ENCODE data around the gene PAXIP1.

Gene PAXIP1

DNA sequence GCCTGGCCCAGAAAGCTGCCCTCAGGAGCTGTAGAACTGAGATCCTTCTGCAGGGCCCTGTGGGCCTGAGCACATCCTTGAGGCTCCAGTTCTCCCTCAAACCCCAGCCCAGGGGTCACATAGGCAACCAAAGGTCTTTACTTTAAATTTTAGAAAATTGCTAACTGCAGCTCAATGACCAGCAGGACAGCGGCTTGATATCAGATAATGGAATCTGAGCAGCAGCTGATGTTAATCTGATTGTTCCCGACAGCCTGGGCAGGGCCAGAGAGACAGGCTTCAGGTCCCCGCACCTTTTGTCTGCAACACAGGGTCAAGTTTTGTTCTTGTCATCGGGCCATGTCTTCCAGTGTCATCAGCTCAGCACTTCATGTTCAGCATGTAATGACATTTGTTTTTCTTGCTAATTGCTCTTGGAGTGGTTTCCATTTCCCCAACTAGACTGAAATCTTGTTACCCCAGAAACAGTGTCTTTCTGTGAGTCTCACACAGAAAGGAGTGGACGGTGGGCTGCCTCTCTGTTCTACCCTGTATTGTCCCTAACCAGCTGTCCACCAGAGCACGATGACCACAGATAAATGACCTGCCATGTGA is 91.0 kb downstream of the PAXIP1 start:
- no peak for DNase-seq (ENCODE audit: low read depth)

DNA sequence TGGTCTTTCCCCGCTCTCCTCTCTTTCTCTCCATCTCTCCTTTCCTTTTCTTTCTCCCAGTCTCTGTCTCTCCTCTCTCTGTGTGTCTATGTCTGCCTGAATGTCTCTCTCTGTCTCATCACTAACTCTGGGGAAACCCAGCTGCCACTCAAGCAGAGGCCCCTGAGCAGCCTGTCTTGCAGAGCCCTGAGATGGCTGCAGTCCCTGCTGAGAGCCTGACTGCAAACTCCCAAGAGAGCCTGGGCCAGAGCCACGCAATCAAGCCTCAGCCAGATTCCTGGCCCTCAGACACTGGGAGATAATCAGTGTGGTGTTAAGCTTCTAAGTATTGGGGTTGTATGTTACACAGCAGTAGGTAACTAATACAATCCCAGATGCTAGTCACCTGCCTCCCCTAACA is 91.5 kb downstream of the PAXIP1 start:
- no peak for DNase-seq (ENCODE audit: low read depth)

DNA sequence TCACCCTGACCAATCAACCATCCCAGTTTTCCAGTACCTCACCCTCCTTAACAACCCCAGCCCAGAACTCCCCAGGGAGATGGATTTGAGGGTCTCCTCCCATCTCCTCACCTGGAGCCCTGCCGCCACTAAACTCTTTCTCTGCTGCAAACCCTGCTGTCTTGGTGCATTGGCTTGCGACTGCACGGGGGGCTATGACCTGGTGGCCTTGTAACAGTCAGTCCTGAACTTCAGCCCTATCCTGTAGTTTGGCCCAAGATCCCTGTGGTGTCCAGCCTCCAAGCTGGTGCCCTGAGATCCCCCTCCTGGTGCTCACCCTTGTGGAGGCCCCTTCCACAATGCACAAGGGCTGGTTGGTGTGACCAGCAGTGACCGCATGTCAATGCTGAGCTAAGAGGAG is 91.9 kb downstream of the PAXIP1 start:
- no peak for DNase-seq (ENCODE audit: low read depth)

DNA sequence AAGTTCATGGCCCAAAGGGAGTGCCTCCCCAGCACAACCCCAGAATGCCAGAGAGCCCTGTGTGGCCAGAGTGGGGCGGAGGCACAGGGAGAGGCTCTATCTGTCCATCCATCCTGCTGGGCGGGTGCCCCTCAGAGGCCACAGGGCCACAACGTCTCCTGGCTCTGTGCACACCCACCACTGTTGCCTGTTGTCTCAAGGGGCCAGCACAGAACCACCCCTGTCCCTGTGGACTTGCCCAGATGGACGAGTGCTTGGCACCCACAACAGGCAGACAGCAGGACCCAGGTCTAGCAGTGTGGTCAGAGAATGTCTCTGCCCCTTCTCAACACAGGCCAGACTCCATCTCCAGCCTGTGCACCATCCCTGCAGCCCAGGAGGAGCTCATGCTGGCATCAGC is 92.8 kb downstream of the PAXIP1 start:
- DNase-seq (ENCODE audit: low read depth): no peak

DNA sequence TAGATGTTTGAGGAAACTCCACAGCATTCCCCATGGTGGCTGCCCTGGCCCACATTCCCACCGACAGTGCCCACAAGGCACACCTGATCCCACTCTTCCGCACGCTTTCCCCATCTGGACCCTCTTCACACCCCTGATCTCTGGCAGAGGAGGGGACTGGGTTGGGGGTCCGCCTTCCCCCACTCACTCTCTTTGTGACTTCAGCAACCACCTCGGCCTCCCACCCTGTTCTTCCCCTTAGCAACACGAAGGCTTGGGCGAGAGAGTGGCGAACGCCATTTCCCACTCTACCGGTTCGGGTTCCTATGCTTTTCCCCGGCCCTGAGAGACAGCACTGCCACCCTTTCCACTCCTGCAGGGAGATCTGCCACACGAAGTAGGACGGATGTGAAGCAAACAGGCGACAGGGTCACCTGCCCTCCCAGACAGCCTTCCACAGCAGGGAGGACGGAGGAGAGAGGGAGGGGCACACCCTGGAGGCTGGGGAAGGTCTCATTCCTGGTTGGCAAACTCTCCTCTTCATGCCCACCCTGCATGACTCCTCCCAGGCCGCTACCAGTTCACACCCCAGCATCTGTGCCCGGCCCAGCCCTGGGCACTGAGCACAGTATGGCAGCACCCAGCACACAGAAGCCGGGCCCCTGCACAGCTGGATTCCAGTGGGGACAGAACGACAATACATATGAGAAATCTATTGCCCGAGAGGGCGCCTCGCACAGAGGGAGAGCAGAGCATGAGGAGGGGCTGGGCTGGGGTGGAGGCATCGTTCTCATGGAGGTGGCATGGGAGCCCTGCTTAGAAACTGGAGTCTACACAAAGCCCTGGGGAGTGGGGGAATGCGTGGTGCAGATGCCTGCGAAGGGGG is 93.5 kb downstream of the PAXIP1 start:
- no peak for DNase-seq (ENCODE audit: low read depth)

DNA sequence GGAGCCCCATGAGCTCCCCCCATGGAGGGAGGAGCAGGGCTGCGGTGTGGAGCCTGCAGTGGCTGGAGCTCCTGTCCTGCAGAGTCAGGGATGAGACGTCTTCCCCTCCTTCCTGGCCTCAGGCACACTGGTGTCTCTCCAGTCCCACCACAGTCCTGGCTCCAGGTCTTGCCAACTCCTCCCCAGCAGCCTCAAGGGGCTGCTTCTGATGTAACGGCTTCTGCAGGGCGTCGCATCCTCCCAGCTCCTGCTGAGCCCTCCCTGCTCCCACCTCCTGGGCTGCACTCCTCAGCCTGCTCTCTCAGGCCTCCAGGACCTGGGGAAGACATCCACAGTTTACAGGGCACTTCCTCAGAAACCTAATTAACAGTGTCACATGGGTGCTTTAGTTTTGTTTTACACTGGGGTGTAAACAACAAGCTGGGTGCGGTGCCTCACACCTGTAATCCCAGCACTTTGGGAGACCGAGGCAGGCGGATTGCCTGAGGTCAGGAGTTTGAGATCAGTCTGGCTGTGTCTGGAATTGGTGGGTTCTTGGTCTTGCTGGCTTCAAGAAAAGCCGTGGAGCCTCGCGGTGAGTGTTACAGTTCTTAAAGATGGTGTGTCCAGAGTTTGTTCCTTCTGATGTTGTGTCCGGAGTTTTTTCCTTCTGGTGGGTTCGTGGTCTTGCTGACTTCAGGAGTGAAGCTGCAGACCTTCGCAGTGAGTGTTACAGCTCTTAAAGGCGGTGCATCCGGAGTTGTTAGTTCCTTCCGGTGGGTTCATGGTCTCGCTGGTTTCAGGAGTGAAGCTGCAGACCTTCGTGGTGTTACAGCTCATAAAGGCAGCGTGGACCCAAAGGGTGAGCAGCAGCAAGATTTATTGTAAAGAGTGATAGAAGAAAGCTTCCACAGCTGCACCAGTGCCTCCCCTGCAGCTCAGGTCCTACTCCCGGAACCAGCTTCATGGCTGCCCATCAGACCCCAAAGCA is 95.0 kb downstream of the PAXIP1 start:
- DNase-seq (ENCODE audit: low read depth): no peak

DNA sequence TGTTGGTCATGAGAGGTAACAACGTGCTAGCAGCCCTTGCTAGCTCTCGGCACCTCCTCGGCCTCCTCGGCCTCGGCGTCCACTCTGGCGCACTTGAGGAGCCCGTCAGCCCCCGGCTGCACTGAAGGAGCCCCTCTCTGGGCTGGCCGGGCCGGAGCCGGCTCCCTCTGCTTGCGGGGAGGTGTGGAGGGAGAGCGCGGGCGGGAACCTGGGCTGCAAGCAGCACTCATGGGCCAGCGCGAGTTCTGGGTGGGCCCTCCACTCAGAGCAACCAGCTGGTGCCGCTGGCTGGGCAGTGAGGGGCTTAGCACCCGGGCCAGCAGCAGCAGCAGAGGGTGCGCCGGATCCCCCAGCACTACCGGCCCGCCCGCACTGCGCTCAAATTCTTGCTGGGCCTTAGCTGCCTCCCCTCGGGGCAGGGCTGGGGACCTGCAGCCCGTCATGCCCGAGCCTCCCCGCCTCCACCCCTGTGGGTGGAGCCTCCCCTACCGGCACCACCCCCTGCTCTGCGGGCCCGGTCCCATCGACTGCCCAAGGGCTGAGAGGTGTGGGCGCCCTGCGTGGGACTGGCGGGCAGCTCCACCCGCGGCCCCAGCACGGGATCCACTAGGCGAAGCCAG is 96.1 kb downstream of the PAXIP1 start:
- no peak for DNase-seq (ENCODE audit: low read depth)

DNA sequence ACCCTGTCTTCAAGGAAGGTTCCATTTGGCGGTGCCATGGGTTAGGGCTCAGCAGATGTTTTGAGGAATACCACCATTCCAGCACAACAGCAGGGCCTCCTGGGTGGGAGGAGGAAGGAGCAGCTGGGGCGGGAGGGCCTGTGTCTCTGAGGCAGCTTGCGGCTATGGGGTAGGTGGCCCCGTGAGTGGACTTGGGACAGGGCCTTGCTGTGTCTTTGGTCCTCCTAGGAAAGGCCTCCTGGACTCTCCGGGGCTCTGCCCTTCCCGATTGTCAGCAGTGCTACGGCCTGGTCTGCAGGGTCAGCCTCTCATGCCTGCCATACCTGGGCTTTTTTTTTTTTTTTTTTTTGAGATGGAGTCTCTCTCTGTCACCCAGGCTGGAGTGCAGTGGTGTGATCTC is 96.7 kb downstream of the PAXIP1 start:
- DNase-seq (ENCODE audit: low read depth): no peak

DNA sequence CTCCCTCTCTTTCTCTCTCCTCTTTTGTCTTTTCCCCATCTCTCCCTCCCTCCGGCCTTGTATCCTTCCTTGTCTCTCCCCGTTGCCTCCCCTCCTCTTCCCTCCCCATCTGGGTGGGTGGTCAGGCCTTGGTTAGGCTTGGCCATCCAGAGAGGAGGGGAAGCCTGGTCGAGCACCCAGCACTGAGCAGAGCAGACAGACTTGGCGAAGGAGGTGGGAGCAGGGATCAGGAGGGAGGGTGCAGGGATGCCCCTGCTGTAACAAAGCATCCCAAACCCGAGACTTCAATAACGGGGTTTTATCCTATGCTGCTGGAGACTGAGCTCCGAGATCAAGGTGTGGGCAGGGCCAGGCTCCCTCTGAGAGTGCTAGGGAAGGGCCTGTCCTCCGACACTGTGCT is 97.3 kb downstream of the PAXIP1 start:
- no peak for DNase-seq (ENCODE audit: low read depth)

DNA sequence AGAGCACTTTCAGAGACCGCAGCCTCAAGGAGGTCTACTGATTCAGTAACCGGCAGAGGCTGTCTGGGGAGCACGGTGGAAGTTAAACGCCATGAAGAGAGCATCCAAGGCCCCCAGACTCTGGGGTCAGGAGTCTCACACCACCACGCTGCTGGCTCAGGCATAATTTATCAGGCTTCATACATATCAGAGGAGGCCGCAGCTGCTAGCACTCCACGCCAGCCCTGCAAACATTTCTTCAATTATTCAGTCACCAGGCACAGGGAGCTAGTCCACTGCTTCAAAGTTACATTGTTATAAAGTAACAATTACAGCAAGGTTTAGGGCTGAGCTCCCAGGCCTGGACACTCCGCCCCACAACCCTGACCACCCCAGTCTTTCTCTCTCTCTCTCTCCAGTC is 97.8 kb downstream of the PAXIP1 start:
- DNase-seq (ENCODE audit: low read depth): no peak

DNA sequence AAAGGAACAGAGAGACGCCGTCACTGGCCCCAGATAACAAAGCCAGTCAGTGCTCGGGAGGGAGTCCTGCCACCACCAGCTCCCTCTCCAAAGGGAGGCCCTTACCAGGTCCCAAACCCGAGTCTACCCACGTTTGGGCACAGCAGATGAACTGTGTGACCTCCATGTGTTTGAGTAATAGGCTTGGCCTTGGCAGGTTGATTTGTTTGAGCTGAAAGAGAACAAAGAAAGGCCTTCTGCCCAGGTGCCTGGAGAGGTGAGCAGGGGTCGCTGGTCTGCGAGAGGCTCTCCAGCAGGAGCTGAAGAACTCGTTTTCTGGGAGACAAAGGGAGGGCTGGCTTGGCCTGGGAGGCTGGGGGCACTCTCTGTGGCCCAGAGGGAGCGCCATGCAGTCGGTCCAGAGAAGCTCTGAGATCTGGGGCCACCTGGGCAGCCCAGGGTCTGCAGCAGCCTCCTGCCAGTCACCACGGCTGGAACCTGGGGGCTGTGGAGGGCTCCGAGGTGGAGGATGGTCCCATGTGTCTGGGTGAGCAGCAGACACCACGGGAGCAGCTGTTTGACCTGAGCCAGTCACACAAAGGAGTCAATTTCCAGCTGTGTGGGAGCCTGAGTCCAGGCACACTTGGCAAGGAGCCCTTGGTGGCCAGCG is 99.7 kb downstream of the PAXIP1 start:
- no peak for DNase-seq (ENCODE audit: low read depth)

DNA sequence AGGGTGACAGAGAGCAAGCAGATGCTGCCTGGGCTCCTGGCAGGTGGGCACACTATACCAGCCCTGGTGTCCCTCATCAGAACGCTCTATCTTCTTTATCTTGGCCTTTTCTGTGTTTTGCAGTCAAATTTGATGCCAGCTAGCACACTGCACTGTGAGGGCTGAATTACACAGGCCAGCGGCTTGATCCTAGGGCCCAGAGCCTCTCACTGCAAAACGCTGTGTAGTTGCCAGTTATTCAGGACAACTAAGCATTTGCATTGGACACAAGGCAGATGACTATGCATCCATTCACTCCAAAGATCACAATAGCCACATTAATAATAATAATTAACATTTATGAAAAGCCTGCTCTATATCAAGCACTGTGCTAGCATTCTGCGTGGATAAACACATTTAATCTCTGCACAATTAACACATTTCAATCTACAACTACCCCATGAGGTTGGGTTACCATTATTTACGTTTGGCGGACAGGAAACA is 100.3 kb downstream of the PAXIP1 start:
- no peak for DNase-seq (ENCODE audit: low read depth)

DNA sequence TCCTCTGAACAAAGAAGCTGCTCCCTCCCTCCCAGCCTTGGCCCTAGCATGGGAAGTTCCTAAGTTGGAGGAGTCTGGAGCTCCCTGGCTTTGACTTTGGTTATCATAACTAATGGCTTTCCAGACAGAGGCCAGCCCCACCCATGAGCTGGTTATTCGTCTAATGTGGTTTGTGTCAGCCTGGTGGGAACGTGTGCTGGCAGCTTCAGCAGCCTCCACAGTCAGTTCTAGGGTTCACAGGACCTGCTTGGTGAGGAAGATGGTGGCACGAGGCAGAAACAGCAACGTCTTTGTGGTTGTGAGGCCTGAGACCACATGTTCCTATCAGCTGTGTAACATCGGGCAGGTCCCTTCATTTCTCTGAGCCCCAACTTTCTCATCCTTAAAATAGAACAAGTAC is 103.1 kb downstream of the PAXIP1 start:
- DNase-seq (ENCODE audit: low read depth): no peak

DNA sequence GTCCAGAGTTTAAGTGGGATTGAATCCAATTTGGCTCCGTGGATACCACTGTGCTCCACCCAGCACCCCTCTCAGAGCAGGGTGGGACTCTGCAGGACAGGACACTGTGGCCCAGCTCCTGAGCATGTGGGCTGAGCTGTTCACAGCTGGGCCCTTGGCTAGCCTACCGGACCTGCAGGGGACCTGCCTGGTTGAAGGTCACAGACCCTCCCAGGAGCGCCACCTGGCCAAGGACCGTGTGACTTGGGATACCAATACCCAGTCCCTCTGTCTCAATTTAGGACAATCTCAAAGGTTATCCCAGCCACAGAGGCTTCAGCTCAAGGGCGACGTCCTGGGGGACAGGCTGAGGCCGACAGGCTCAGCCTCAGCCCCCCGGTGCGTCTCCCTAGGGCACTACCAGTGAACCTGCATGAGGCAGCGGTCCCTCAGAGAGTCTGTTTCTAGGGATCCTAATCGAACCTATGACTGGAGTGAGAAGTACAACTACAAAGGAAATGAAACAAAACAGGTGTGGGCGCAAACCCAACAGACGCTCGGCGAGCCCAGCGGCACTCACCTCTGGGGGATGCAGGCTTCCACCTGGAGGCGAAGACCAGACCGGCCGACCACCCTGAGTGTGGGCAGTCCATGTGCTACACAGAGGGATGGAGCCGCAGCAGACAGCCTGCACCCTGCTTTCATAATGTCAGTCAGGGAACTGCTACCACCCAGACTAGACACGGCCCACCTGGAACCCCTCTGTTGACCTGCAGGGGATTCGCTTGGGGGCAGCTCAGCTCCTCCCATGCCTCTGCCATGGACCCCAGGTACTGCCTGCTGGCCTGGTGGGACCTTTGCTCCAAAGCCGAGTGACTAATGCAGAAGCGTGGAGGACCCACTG is 103.7 kb downstream of the PAXIP1 start:
- no peak for DNase-seq (ENCODE audit: low read depth)

DNA sequence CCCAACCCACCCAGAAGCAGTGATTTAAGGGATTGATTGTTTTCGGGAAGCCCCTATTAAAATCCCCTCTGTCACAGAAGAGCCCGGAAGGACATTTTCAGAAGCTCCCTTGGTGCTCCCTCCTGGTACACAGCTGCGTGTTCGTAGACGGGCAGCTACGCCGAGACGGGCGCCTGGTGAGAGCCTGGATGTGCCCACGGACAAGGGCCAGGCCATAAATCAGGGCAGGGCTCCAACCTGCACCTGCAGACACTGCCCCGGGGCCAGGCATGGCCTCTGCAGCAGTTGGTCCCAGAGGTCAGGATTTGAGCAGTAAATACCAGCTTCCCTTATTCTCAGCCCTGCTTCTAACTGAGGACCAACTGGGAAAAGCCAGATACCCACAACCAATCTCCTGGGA is 106.8 kb downstream of the PAXIP1 start:
- DNase-seq (ENCODE audit: low read depth): no peak

All from stimulated activated CD8-positive, alpha-beta memory T cell treated with anti-CD3 and anti-CD28 coated beads, Interleukin-12 subunit alpha, Interleukin-12 subunit beta, amount 100 ng/mL, for 4 hours (primary cell).